ENCODE results near the gene HYAL2. TPM values are rescaled to one million over a fixed set of nuclear protein-coding genes. Genes with fewer than 3 reads are reported as not detected.
"Not testable (repeated sequence)": the region's sequence is repeated elsewhere in the genome, so short reads cannot be mapped to it uniquely, and the experiment has no call there.

The HYAL2 gene
- total and polyA plus RNA-seq, 10 of the 15 experiments (the other 5 are each of a cell fraction or from before 2014, with no cell fraction given) = 0.06 to 21.8 (median 12.7) TPM

DNA sequence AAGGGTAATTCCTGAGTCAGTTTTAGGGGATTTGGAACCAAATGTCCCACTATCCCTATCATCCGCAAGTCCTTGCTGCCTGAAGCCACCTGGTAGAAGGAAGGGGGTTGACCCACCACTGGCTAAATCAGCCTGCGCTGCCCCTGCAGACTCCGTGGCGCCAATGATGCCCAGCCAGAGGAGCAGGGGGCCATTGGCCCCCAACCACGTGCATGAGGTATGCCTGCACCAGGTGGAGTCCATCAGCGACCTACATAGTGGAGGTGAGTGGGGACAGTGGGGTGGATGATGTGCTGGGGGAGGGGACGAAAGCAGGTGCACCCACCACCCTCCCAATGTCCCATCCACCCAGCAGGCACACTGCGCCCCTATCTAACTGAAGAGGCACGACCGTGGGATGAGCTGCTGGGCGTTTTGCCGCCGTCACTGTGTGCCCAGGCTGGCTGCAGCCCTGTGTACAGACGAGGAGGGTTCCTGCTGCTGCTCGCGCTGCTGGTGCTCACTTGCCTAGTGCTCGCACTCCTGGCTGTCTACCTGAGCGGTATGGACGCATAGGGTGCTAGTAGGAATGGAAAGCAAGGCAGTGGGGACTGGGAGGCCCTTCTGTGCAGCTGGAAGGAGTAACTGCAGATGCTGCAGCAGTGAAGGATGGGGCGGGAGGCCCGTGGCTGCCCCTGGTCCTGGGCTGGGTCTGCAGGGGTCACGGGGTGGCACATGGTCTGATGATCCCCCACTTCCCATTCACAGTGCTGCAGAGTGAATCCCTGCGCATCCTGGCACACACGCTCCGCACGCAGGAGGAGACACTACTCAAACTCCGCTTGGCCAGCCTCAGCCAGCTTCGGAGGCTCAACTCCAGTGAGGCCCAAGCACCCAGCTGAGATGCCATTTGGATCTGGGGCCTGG is 36.0 kb downstream of the HYAL2 start:
- Histone ChIP-seq H3K4me1 (ENCODE audit: control insufficient read depth, insufficient read depth, low read length) (peaks cover 3% of the 10 kb centered on the region; the same call in 1 of the 2 replicates), H2AFZ (ENCODE audit: control insufficient read depth, low read depth, low read length) (no peak overlapping the region), H4K20me1 (ENCODE audit: control insufficient read depth, insufficient read depth) (no peaks in the 10 kb centered on the region), H3K4me2 (ENCODE audit: control insufficient read depth, insufficient read depth) (no peak overlapping the region), H3K36me3 (ENCODE audit: control insufficient read depth in 2 of 2, insufficient read depth in 2 of 2, low read length in 1 of 2) (peaks cover 0 to 28% of the 10 kb centered on the region in 2 experiments; a peak in 3 of 4 replicates), H3K9ac (ENCODE audit: control insufficient read depth, insufficient read depth, low read length) (no peak overlapping the region), H3K27me3 (replicated peaks in 1 of 2; ENCODE audit: control insufficient read depth in 2 of 2, insufficient read depth in 2 of 2, low read length in 1 of 2) (no peaks in the 10 kb centered on the region), H3K4me3 (no peak overlapping the region), H3K9me3 (replicated peaks; ENCODE audit: control insufficient read depth, insufficient read depth, low read length) (no peaks in the 10 kb centered on the region), H3K27ac (ENCODE audit: control insufficient read depth, insufficient read depth) (no peak overlapping the region), H3K79me2 (ENCODE audit: control insufficient read depth, insufficient read depth, low read length) (peaks cover 15% of the 10 kb centered on the region)
- ChIA-PET POLR2A (no interaction called here), SMC1A (ENCODE audit: uncharacterized antibody, unreplicated experiment) (no interaction called here), CTCF (no interaction called here), RAD21 (ENCODE audit: unreplicated experiment) (no interaction called here)
- intact Hi-C loops (cut with micrococcal nuclease; ENCODE audit: unreplicated experiment) = no loop called here
- TF ChIP-seq BRCA1 (IDR thresholded peaks at IDR 0.05; ENCODE audit: low read depth, low read length) (no peak), SPI1 (IDR thresholded peaks at IDR 0.05; ENCODE audit: borderline replicate concordance, insufficient read depth, low read depth, low read length) (no peak), HCFC1 (IDR thresholded peaks at IDR 0.05; ENCODE audit: low read length) (no peak), POLR2A (IDR thresholded peaks at IDR 0.05; ENCODE audit: low read depth, low read length) (peak; percentile 67; the same call in 1 of the 2 replicates), ATF7 (IDR thresholded peaks at IDR 0.05; ENCODE audit: low read depth) (no peak), RCOR1 (conservative IDR thresholded peaks at IDR 0.05; ENCODE audit: low read depth, low read length) (no peak), TARDBP (IDR thresholded peaks at IDR 0.05; ENCODE audit: borderline replicate concordance) (no peak)
- TF ChIP-seq, protein P1, sequence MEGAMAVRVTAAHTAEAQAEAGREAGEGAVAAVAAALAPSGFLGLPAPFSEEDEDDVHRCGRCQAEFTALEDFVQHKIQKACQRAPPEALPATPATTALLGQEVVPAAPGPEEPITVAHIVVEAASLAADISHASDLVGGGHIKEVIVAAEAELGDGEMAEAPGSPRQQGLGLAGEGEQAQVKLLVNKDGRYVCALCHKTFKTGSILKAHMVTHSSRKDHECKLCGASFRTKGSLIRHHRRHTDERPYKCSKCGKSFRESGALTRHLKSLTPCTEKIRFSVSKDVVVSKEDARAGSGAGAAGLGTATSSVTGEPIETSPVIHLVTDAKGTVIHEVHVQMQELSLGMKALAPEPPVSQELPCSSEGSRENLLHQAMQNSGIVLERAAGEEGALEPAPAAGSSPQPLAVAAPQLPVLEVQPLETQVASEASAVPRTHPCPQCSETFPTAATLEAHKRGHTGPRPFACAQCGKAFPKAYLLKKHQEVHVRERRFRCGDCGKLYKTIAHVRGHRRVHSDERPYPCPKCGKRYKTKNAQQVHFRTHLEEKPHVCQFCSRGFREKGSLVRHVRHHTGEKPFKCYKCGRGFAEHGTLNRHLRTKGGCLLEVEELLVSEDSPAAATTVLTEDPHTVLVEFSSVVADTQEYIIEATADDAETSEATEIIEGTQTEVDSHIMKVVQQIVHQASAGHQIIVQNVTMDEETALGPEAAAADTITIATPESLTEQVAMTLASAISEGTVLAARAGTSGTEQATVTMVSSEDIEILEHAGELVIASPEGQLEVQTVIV (IDR thresholded peaks at IDR 0.05; ENCODE audit: borderline replicate concordance, partially characterized antibody) = no peak
- DNase-seq (ENCODE audit: low read depth, low spot score) (no peak), FAIRE-seq (no peak), ATAC-seq (no peak)
- no TSS peak for BruUV-seq (replicated peaks)
- in situ Hi-C loops (cut with MboI) = no loop called here
- 94% methylated on average over 28 of the region's 28 CpGs for WGBS (ENCODE audit: insufficient coverage, insufficient replicate concordance, low lambda C conversion rate, missing lambda C conversion rate)

DNA sequence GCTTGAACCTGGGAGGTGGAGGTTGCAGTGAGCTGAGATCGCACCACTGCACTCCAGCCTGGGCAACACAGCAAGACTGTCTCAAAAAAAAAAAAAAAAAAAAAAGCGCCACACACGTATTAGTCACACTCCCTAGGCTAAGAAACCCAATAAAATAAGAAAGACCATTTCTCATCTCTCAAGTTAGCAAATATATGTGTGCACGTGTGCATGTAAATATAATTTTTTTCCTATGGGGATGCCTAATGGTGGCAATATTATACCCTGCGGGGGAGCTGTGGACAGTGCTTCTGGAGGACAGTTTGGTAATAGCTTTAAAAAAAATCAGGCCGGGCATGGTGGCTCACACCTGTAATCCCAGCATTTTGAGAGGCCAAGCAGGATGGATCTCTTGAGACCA is 38.4 kb downstream of the HYAL2 start:
- POLR2A ChIA-PET = interaction anchor here (1.0 kb wide), 1 partner anchor 15 kb away, joined by 3 read pairs; the partner anchor contains the start of genes HYAL3 and NAA80
- RAD21 ChIA-PET (ENCODE audit: unreplicated experiment); ATAC-seq; H3K27me3 ChIP-seq (replicated peaks in 1 of 2; ENCODE audit: control insufficient read depth in 2 of 2, insufficient read depth in 2 of 2, low read length in 1 of 2); H3K79me2 ChIP-seq (ENCODE audit: control insufficient read depth, insufficient read depth, low read length); intact Hi-C loops (cut with micrococcal nuclease; ENCODE audit: unreplicated experiment); H3K4me2 ChIP-seq (ENCODE audit: control insufficient read depth, insufficient read depth); in situ Hi-C loops (cut with MboI); H3K9me3 ChIP-seq (replicated peaks; ENCODE audit: control insufficient read depth, insufficient read depth, low read length); H3K27ac ChIP-seq (ENCODE audit: control insufficient read depth, insufficient read depth); H3K4me1 ChIP-seq (ENCODE audit: control insufficient read depth, insufficient read depth, low read length); H3K9ac ChIP-seq (ENCODE audit: control insufficient read depth, insufficient read depth, low read length); DNase-seq (ENCODE audit: low read depth, low spot score); H4K20me1 ChIP-seq (ENCODE audit: control insufficient read depth, insufficient read depth); H2AFZ ChIP-seq (ENCODE audit: control insufficient read depth, low read depth, low read length); CTCF ChIA-PET; BruUV-seq (replicated peaks); H3K4me3 ChIP-seq; FAIRE-seq; SMC1A ChIA-PET (ENCODE audit: uncharacterized antibody, unreplicated experiment): not testable (repeated sequence)
- 89% methylated on average over 6 of the region's 6 CpGs for WGBS (ENCODE audit: insufficient coverage, insufficient replicate concordance, low lambda C conversion rate, missing lambda C conversion rate)
- peaks cover 0 to 17% of the 10 kb centered on the region in 2 experiments; a peak in 3 of 4 replicates for H3K36me3 ChIP-seq (ENCODE audit: control insufficient read depth in 2 of 2, insufficient read depth in 2 of 2, low read length in 1 of 2)
